Measurements from ENCODE around the gene RHOF.

GRCh38 chr12:121770388-121770787 lies 23.1 kb downstream of the RHOF start:
- no peak for TF ChIP-seq CTCF (IDR thresholded peaks at IDR 0.05)
- no peak for TF ChIP-seq POLR2A (IDR thresholded peaks at IDR 0.05)
